Regular cardiac myocyte (primary cell): ENCODE measurements around the gene GPR34. TPM values are rescaled to one million over a fixed set of nuclear protein-coding genes. Genes with fewer than 3 reads are reported as not detected.

Experiments used
- total RNA-seq: library from RNA; depleted of rRNA; stranded (reverse); fragments of >200 nt; gene quantifications from 2 replicates; pipeline ENCODE4 v1.2.3, GENCODE V29; 2014

Gene GPR34
- not detected in 2 replicates for total RNA-seq

GRCh38 chrX:41688835-41689234 is at the start of gene GPR34:
Gene GPR34 (plus strand): TSS chrX:41688973. CDS start chrX:41695634, 6,661 bp downstream.

DNA sequence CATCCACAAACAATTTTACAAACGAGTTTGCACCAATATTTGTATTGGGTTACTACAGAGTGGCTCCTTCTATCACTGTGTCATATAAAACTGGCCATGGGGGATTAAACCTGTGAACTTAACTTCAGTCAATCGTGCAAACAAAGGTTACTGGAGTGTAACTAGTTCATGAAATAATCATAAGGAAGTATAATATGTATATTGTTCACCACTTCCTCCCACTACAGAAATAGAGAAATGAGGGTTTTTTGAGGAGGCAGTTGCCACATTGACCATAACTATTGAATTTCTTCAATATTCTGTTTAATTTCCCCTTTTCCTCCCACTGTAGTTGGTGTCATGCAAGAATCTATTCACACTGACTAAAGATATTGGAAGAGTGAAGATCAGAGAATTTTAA is 35.1 kb downstream of the GPR34 start, which contains the start of gene GPR82:
TSS of gene GPR82 (plus strand) at position 356 of the 400 bp plus-strand sequence. CDS start 2,846 bp downstream, outside the sequence.

Other genes with a start within 250 kb of the GPR34 start
- not detected in 2 replicates for gene NYX, start 241.6 kb upstream of the GPR34 start, total RNA-seq
- gene GPR82, start 35.2 kb downstream of the GPR34 start, total RNA-seq = not detected in 2 replicates
- 57.9 and 75.5 TPM in 2 replicates for gene CASK, start 234.6 kb downstream of the GPR34 start, total RNA-seq